ENCODE results near the gene TTLL10.

DNA sequence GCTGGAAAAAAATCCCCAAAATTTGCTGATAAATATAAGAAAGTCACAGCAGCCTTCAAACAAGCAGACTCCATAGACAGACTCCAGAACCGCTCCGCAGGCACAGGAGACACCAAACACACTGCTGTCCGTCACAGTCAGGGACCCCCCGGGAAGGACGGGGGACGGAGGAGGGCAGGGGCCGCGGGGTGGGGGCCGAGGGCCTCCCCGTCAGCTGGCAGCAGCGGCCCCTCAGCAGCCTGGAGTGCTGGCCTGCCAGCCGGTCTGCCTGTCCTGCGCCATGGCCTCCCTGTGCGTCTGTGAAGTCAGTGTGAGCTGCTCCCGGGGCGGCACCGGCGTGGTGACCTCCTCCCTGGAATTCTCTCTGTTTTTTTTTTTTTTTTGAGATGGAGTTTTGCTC, 47.7 kb upstream of the TTLL10 start:
- TF ChIP-seq CTCF (IDR thresholded peaks at IDR 0.05; ENCODE audit: low read depth, low read length, missing input control) (no peak), GABPA (IDR thresholded peaks at IDR 0.05 in 1 of 2, conservative IDR thresholded peaks at IDR 0.05 in 1 of 2) (no peak), ATF3 (IDR thresholded peaks at IDR 0.05) (no peak), EGR1 (IDR thresholded peaks at IDR 0.05; ENCODE audit: low read depth in 2 of 2) (no peak), RXRA (IDR thresholded peaks at IDR 0.05) (no peak), TAF1 (conservative IDR thresholded peaks at IDR 0.05) (no peak), RAD21 (IDR thresholded peaks at IDR 0.05) (no peak)
- TF ChIP-seq, protein P1, sequence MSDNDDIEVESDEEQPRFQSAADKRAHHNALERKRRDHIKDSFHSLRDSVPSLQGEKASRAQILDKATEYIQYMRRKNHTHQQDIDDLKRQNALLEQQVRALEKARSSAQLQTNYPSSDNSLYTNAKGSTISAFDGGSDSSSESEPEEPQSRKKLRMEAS (IDR thresholded peaks at IDR 0.05) = no peak

Measured in liver (tissue), 3 donors.